ENCODE data around the gene BCKDHA.

DNA sequence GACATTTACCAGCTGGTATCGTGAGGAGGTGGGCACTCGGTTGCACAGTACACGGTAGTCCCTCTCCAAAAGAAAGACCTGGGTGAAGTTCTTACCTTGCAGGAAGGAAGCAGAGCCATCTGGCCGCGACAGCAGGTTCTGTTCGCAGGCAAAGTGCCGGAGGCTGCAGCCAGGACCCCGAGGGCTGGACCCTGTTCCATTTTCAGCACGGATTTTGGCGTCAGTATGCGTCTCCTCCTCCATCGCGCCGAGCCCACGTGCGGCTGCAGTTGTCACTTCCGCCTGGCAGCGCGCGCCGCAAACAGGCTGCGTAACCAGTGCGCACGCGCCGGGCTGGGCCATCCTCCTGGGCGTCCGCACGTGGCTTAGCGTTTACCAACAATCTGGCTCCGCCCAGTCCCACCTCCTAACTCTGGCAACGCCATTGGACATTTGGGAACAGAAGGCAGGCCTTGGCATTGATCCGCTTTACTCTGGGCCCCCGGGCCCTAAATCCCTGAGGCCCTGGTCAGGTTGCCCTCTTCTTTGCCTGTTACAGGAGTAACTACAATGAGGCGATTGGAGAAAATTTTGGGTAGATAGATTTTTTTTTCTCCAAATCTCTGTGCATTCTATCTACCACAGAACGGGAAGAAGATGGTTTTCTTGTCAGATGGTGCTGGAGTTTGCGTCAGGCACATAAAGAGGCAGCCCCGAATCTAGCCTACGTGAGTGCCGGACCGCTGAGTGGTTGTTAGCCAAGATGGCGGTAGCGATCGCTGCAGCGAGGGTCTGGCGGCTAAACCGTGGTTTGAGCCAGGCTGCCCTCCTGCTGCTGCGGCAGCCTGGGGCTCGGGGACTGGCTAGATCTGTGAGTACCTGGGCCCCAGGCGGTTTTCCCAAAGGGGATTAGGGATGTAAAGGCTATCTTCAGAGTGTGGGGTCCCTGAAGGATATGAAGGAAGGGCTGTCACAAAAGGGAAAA lies at the start of gene BCKDHA, which contains the start of gene EXOSC5:
- no peak for TF ChIP-seq CTCF (conservative IDR thresholded peaks at IDR 0.05 in 1 of 2, IDR thresholded peaks at IDR 0.05 in 1 of 2; ENCODE audit: low read depth in 1 of 2, low read length in 2 of 2)
- no peak for TF ChIP-seq EZH2 (IDR thresholded peaks at IDR 0.05; ENCODE audit: low read length, missing control alignments)
